GM21526 (cell line): ENCODE data around the gene PRKCZ.

Experiments used
- ATAC-seq: cut with Tn5 transposase; IDR thresholded peaks from one replicate; pipeline ENCODE4 v1.9.1; 2021; ENCODE audit warnings: moderate library complexity; ENCODE audit not compliant: unreplicated experiment, low FRiP score

Gene PRKCZ

DNA sequence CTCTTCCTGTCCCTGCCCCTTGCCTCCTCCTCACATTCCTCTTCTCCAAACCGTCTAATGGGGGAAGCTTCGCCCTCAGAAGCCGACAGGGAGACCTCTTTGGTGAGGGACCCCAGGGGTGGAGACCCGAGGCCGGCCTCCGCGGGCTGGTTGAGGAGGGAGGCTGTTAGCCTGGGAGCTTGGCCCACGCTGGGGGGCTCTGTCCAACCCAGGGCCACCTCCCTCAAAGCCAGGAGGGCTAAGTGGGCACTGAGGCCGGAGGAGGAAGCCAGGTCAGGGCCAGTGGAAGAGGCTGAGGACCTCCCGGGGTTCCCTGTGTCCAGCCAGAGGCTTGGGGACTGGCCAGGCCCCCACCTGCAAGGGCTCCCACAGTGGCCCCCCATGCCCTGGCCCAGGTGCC lies 25.8 kb upstream of the PRKCZ start:
- ATAC-seq, result no peak

DNA sequence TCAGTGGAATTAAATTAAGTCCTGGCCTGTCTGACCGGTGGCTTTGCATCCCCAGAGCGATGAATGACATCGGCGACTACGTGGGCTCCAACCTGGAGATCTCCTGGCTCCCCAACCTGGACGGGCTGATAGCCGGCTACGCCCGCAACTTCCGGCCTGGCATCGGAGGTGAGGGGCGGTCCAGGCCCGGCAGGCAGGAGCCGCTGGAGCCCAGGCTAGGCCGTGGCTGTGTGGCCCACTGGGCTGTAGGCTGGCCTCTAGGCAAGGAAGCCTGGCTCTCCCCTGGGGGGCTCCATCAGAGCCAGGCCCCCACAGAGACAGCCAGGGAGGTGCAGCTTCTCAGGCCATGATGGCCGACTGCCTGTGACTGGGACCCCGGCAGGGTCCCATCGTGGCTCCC lies 25.3 kb upstream of the PRKCZ start:
- ATAC-seq, result no peak

DNA sequence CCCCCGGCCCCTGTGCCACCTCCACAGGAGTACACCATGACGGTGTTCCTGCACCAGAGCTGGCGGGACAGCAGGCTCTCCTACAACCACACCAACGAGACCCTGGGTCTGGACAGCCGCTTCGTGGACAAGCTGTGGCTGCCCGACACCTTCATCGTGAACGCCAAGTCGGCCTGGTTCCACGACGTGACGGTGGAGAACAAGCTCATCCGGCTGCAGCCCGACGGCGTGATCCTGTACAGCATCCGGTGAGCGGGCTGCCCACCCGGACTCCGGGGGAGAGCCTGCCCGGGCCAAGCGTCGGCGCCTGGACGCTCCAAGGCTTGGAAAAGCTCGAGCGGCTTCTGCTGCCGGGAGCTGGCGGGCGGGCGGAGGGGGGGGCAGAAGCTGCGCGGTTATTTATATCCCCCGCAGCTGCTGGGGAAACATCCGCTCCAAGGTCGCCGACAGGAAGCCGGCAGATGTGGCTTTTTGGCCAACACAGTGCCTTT lies 24.7 kb upstream of the PRKCZ start:
- no peak for ATAC-seq

DNA sequence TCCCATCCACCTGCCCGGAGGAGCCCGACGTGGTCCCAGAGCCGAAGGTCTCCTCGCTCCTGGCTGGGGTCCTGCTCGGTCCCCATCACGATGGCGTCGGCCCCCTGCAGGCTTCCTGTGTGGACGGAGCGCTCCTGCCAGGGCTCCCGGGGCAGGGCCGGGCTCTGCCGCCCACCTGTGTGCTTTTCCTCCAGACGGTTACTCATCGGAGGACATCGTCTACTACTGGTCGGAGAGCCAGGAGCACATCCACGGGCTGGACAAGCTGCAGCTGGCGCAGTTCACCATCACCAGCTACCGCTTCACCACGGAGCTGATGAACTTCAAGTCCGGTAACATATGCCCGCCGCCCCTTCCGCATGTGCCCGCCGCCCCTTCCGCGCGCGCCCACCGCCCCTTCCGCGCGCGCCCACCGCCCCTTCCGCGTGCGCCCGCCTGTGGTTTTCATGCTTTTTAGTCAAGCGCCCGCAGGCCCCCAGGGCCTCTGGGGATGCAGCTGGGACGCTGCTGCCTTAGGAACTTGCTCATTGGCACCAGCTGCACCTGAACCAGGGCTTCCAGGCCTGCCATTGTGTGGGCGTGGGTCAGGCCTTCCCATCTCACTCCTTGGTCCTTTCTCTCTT lies 22.1 kb upstream of the PRKCZ start:
- no peak for ATAC-seq

DNA sequence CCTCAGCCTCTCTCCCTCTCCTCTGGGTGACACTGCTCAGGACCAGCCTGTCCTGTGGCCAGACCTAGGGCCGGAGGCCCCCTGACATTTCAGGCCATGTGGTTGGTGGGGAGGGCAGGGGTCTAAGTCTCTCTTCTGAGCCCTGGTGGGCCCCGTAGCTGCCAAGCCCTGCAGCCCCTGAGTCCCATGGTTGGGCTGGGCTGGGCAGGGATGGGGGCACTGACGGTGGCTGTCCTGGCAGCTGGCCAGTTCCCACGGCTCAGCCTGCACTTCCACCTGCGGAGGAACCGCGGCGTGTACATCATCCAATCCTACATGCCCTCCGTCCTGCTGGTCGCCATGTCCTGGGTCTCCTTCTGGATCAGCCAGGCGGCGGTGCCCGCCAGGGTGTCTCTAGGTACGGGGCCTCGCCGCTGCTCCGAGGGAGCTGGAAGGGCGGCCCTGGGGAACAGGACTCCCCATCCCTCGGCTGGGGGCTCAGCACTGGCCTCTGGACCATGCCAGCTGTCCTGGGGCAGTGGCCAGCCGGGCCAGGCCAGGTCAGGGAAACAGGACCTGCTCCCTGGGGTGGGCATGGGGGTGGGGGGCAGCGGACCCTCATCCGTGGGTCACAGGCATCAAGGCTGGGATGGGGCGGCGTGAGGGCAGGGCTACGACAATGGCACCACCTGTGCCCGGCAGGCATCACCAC lies 21.2 kb upstream of the PRKCZ start:
- ATAC-seq, result no peak

DNA sequence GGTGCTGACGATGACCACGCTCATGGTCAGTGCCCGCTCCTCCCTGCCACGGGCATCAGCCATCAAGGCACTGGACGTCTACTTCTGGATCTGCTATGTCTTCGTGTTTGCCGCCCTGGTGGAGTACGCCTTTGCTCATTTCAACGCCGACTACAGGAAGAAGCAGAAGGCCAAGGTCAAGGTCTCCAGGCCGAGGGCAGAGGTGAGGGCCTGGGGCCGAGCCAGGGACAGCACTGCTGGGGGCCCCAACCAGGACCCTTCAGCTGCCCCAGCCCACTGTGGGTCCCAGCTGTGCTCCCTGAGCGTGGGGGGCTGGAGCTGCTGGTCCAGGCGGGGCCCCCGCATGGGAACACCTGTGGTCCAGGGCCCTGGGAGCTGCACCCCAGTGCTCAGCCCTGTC lies 20.6 kb upstream of the PRKCZ start:
- ATAC-seq, result no peak

DNA sequence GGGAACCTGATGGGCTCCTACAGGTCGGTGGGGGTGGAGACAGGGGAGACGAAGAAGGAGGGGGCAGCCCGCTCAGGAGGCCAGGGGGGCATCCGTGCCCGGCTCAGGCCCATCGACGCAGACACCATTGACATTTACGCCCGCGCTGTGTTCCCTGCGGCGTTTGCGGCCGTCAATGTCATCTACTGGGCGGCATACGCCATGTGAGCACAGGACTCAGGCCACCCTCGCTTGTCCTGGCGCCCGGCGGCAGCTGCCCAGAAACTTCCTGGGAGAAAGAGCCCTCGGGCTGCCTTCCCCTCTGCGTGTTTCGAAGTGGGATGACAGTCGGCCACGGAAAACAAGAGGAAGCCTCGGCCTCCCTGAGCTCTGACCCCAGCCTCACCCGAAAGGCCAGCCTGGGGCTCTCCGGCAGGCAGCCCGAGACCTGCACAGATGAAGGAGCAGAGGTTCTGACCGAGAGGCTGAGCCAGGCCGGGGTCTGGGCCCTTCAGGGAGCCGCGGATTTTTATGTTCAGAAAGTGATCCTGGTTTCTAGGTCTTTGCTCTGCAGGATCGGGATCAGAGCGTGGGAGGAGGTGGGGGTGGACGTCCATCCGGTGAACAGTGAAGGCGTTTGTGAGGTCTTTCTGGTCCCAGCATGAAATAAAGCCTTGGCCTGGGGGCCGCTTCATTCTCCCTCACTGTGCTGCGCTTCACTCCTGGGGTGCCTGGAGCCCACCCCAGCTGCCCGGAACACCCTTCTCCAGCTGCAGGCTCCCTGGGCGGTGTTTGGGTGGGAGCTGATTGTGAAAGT lies 19.9 kb upstream of the PRKCZ start:
- no peak for ATAC-seq

DNA sequence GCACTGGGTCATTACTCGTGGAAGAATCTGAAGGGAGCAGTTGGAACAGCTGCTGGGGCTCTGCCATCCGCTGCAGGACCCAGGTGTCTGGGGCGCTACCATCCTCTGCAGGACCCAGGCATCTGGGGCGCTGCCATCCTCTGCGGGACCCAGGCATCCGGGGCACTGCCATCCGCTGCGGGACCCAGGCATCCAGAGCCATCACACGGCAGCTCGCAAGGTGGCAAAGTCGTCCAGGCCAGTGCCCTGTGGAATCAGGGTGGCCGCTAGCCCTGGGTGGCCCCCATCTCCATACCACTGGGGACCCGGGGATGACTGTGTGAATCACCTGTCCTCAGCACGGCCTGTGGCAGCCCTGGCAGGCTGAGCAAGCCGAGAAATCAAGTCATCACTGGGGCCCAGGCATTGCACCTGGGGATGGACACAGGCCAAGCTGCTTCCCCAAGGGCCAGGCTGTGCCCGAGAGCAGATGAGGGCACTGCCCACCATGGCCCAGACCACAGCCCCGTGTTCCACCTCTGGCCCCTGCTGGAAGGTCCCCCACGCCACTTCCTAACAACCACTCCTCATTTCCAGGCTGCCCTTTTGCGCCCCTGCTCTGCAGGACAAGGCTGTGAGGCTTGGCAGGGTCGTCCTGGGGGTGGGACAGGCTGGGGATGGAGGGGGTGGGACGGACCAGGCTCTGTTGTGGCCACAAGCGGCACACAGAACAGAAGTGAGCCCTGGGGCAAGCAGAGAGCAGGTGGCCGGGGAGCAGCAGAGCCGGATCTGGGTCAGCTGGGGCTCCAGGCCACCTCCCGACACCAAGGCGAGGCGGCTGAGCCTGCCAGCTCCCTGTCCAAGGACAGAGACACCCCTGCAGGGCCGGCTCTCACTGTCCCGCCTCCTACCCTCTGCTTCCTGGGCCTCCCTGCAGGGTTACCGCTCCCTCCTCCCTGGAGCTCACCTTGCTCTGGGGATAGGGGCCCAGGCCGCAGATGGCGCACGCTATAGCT lies 18.4 kb upstream of the PRKCZ start:
- no peak for ATAC-seq

DNA sequence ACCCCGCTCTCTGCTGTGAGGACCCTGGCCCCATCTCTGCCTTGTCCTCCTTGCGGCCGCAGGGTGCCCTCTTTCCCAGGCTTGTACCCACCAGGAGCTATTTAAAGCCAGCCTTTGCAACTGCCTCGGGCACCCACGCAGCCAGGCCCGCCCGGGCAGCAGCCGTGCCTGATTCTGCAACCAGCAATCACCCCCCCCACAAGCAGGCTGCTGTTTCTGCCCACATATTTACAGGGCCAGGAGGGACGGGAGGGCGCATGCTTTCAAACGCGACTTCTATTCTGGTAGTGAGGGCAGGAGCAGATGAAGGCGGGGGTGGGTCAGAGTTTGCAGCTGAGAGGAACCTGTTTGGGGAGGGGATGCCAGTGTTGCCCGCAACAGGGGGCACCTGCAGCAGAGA lies 17.5 kb upstream of the PRKCZ start:
- ATAC-seq, result no peak

DNA sequence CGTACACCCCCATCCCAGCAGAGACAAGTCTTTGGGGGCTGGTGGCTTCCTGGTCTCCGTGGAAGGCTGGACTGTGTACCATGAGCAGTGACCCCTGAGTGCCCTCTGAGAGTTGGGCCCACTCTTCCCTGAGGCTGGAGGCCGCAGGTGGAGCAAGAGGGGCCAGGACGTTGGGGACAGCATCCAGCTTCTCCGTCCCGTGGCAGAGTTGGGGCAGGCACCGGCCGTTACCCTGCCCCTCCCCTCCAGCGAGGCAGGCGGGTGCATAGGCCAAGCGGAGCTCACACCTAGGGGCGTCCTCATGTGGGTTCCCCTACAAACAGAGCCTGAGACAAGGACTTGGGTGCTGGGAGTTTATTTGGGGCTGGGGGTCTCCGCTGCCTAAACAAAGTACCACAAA lies 17.0 kb upstream of the PRKCZ start:
- ATAC-seq, result no peak

DNA sequence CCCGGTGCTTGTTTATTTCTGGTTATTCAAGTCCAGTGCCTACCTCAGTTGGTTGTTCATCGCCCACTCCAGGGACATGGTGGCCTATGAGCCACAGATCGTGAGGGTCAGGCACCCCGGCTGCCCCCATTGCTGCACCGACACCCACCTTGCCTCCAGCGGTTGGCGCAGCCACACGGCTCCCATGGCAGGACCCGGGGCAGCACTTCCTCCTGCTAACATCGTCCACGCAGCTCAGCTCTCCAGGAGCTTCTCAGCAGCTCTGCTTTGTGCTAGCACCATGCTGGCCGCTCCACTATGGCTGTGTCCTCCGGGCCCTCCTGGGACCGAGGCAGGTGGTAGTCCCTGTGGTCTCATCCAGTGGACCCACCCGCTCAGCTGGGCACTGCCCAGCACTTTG lies 13.9 kb upstream of the PRKCZ start:
- ATAC-seq, result no peak

DNA sequence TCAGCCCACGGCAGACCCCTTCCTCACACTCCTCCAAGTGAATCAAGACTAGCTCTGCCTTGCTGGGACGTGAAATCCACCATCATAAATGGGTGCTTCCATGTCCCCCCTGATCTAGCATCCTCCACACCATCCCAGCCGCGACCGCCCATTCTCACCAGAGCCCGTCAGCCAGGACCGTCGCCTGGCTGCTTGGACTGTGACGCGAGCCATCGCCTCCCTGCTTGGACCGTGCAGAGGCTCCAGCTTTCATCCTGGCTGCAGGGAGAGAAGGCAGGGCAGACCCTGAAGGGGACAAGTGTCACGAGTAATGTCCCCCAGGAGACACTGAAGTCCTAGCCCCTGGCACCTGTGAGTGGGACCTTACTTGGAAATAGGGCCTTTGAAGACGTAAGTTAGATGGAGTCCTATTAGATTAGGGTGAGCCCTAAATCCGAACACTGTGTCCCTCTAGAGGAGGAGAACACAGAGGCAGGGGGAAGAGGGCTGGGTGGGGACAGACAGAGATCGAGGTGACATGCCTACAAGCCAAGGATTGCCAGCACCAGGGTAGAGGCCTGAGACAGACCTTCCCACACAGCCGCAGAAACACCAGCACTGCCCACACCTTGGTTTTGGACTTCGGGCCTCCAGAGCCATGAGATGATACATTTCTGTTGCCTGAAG lies 12.8 kb upstream of the PRKCZ start:
- ATAC-seq, result no peak

DNA sequence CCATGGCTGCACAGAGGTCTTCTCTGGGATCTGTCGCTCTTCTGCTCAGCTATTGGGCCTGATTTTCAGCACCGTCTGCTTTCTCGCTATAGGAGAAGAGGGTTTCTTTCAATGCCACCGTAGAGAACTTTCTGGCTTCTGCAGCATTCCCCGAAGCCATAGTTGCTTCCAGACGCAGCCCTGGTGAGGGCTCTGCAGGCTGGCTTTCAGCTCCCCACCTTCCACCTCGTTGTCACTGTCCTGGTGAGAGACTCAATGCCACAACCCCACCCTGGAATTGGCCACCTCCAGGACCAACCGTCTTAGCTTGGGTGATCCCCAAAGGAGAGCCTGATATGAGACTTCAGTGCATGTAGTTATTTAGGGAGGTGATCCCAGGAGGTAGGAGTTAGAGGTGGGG lies 12.0 kb upstream of the PRKCZ start:
- no peak for ATAC-seq

DNA sequence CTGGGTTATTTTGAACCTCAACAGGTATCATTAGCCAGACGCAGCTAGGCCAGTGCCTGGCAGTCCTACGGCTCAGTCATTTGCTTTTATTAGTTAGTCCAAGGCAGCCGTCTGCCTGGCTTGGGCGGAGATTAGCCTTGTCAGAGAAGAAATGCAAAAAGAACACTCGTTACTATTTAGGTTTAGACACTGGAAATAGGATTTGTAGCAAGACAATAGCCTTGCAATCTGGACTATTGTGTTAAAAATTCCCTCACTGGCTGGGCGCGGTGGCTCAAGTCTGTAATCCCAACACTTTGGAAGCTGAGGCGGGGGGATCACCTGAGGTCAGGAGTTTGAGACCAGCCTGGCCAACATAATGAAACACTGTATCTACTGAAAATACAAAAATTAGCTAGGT lies 11.0 kb upstream of the PRKCZ start:
- ATAC-seq, result no peak

DNA sequence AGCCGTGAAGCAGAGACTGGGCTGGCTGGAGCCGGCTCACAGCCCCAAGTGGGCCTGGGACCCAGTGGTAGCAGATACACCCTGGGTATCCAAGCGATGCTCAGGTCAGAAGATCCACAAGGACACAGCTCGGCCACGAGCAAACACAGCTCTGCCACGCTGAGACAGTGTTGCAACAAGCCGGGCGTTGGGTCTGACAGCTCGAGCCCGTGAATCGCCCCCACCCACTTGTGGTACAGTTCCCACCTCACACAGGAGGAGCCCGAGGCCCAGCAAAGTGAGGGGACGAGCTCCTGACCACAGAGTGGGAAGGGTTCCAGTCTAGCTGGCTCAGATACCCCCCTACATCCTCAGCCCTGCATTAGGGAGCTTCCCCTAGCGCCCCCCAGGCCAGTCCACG lies 8.9 kb upstream of the PRKCZ start:
- no peak for ATAC-seq

DNA sequence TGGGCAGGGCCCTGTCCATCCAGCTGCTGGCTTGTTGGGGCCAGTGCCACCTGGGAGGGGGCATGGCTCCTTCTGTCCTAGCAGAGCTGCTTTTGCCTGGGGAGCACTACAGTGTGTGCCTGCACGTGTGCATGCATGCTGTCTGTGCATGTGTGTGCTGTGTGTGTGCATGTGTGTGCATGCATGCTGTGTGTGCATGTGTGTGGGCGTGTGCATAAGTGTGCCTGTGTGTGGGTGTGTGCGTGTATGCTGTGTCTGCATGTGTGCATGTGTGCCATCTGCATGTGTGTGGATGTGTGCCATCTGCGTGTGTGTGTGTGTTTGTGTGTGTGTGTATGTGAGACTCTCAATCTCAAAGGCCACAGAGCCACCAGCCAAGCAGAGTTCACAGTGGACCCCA lies 8.3 kb upstream of the PRKCZ start:
- no peak for ATAC-seq

DNA sequence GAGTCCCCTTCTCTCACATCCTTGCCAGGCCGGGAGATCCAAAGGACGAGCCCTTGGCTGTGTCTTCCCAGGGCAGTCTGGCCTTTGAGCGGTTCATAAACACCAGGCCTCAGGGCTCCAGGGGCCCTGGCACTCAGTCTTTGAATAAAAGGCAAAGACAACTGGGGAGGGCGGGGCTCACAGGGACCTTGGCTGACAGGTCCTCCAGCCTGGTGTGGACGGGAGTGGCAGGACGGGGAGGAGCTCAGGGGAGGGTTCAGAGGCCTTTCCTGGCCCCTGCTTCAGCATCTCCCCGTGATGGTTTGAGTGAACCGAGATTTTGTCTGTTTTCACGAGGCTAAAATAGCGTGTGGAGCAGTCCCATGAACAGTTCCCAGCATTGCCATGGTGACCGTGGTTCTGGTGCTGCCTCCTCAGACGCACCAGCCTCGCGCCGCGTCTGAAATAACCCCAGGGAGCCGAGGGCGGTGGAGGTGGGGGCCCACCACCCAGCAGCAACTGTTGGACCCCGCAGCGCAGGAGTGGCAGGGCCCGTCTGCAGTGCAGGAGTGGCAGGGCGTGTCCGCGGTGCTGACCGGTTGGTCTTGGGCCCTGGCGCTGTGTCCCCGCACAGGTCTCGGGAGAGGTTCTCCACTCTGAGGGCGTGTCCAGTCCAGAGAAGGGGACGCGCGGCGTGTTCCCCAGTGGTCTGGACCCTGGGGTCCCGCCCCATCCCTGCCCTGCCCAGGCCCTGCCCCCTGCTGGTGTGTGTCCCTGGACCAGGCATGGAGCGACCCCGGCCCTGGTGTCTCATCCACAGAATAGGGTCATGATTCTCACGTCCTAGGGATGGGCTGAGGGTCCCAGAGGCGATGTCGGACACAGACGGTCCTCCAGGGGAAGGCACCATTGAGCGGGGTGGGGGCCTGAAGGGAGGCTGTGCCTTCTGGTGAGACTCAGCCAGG lies 7.1 kb upstream of the PRKCZ start:
- no peak for ATAC-seq

DNA sequence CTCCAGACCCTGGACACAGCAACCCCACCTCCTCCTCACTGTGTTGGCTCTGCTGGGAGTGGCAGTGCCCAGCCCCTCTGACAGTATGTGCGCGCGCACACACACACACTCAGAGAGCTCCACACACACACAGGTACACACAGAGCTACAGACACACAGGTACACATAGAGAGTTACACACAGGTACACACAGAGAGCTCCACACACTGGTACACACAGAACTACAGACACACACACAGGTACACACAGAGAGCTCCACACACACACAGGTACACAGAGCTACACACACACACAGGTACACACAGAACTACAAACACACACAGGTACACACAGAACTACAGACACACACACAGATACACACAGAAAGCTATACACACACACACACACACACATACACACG lies 6.3 kb upstream of the PRKCZ start:
- ATAC-seq, result no peak
